H9 (cell line): ENCODE data around the gene GSK3A. TPM values are rescaled to one million over a fixed set of nuclear protein-coding genes. Genes with fewer than 3 reads are reported as not detected.

Experiments used
- DNase-seq: peaks from one replicate; pipeline ENCODE4 v3.0.0-alpha.2; 2017
- H2AFZ ChIP-seq: one replicate; pipeline ENCODE4 v1.6.1; 2013; ENCODE audit warnings: mild to moderate bottlenecking, low read length, control low read depth, moderate library complexity
- H2AK5ac ChIP-seq: 2 replicates; pipeline ENCODE4 v1.6.1; 2013; ENCODE audit warnings: low read length, control low read depth, mixed read lengths; ENCODE audit not compliant: insufficient read length
- H2BK120ac ChIP-seq: one replicate; pipeline ENCODE4 v1.6.1; 2013; ENCODE audit warnings: low read depth, mild to moderate bottlenecking, low read length, control low read depth, inconsistent platforms; ENCODE audit not compliant: poor library complexity, severe bottlenecking
- H2BK12ac ChIP-seq: 2 replicates; pipeline ENCODE4 v1.6.1; 2013; ENCODE audit warnings: low read length, control low read depth, mixed read lengths, low read depth; ENCODE audit not compliant: insufficient read length
- H2BK15ac ChIP-seq: 2 replicates; pipeline ENCODE4 v1.6.1; 2013; ENCODE audit warnings: low read depth, low read length, control low read depth
- H2BK20ac ChIP-seq: one replicate; pipeline ENCODE4 v1.6.1; 2013; ENCODE audit warnings: low read depth, mild to moderate bottlenecking, low read length, control low read depth, inconsistent platforms; ENCODE audit not compliant: poor library complexity, severe bottlenecking
- H2BK5ac ChIP-seq: 2 replicates; pipeline ENCODE4 v1.6.1; 2013; ENCODE audit warnings: low read length, control low read depth, mixed read lengths; ENCODE audit not compliant: insufficient read length
- H3K14ac ChIP-seq: 2 replicates; pipeline ENCODE4 v1.6.1; 2013; ENCODE audit warnings: low read length, control low read depth; ENCODE audit not compliant: insufficient read depth
- H3K18ac ChIP-seq: 2 replicates; pipeline ENCODE4 v1.6.1; 2013; ENCODE audit warnings: low read depth, mild to moderate bottlenecking, mixed read lengths, low read length, control low read depth; ENCODE audit not compliant: insufficient read length
- H3K23ac ChIP-seq: 2 replicates; pipeline ENCODE4 v1.6.1; 2013; ENCODE audit warnings: low read length, control low read depth, mixed read lengths, low read depth; ENCODE audit not compliant: insufficient read length
- H3K23me2 ChIP-seq: 2 replicates; pipeline ENCODE4 v1.6.1; 2013; ENCODE audit warnings: low read depth, mild to moderate bottlenecking, mixed read lengths, low read length, control low read depth; ENCODE audit not compliant: insufficient read length, poor library complexity, severe bottlenecking
- H3K27ac ChIP-seq: 2 replicates; pipeline ENCODE4 v1.5.1; 2013; ENCODE audit warnings: low read length, control low read depth, mixed read lengths, low read depth; ENCODE audit not compliant: insufficient read length
- H3K27me3 ChIP-seq: 2 replicates; pipeline ENCODE4 v1.6.1; 2013; ENCODE audit warnings: low read length, control low read depth, inconsistent platforms; ENCODE audit not compliant: insufficient read depth
- H3K4ac ChIP-seq: 2 replicates; pipeline ENCODE4 v1.6.1; 2013; ENCODE audit warnings: low read depth, mild to moderate bottlenecking, control low read depth, inconsistent platforms, low read length, moderate library complexity
- H3K4me1 ChIP-seq: 2 replicates; pipeline ENCODE4 v1.6.1; 2013; ENCODE audit warnings: low read length, control low read depth, inconsistent platforms; ENCODE audit not compliant: insufficient read depth
- H3K4me2 ChIP-seq: 2 replicates; pipeline ENCODE4 v1.6.1; 2013; ENCODE audit warnings: low read length, control low read depth, mixed read lengths; ENCODE audit not compliant: insufficient read length, insufficient read depth
- H3K56ac ChIP-seq: 2 replicates; pipeline ENCODE4 v1.6.1; 2013; ENCODE audit warnings: low read depth, mild to moderate bottlenecking, mixed read lengths, low read length, control low read depth; ENCODE audit not compliant: insufficient read length
- H3K79me1 ChIP-seq: 2 replicates; pipeline ENCODE4 v1.6.1; 2013; ENCODE audit warnings: low read depth, mild to moderate bottlenecking, moderate library complexity, low read length, control low read depth, inconsistent platforms; ENCODE audit not compliant: insufficient read depth, poor library complexity, severe bottlenecking
- H3K79me2 ChIP-seq: 2 replicates; pipeline ENCODE4 v1.6.1; 2013; ENCODE audit warnings: low read length, control low read depth, inconsistent platforms; ENCODE audit not compliant: insufficient read depth
- H3K9ac ChIP-seq: 2 replicates; pipeline ENCODE4 v1.6.1; 2013; ENCODE audit warnings: low read length, control low read depth, mixed read lengths; ENCODE audit not compliant: insufficient read length; ENCODE audit errors: extremely low read depth
- H3K9me3 ChIP-seq: one replicate; pipeline ENCODE4 v1.6.1; 2013; ENCODE audit warnings: low read depth, low read length, inconsistent platforms; ENCODE audit not compliant: control insufficient read depth
- H3T11ph ChIP-seq: one replicate; pipeline ENCODE4 v1.6.1; 2013; ENCODE audit warnings: mild to moderate bottlenecking, low read length, control low read depth, inconsistent platforms
- H4K20me1 ChIP-seq: one replicate; pipeline ENCODE4 v1.6.1; 2013; ENCODE audit not compliant: control insufficient read depth, insufficient read length, insufficient read depth
- H4K5ac ChIP-seq: 2 replicates; pipeline ENCODE4 v1.6.1; 2013; ENCODE audit warnings: low read depth, mild to moderate bottlenecking, mixed read lengths, low read length, control low read depth; ENCODE audit not compliant: insufficient read length
- H4K8ac ChIP-seq: replicated peaks from 2 replicates; pipeline ENCODE4 v1.6.1; 2013; ENCODE audit warnings: low read length, control low read depth, mixed read lengths, low read depth; ENCODE audit not compliant: insufficient read length
- H4K91ac ChIP-seq: 2 replicates; pipeline ENCODE4 v1.6.1; 2013; ENCODE audit warnings: low read depth, mild to moderate bottlenecking, moderate library complexity, mixed read lengths, low read length, control low read depth; ENCODE audit not compliant: insufficient read length
- H3K27ac Mint-ChIP-seq, 3 experiments: 2 replicates in 2 of 3; 3 replicates in 1 of 3; pipeline ENCODE4 v1.8.0; 2020 to 2021; ENCODE audit warnings: mixed read lengths in 3 of 3, mild to moderate bottlenecking in 1 of 3, moderate library complexity in 1 of 3
- H3K27me3 Mint-ChIP-seq: 2 replicates; pipeline ENCODE4 v1.8.0; 2021; ENCODE audit warnings: low read depth, mild to moderate bottlenecking, moderate library complexity, mixed read lengths
- H3K36me3 Mint-ChIP-seq, 3 experiments: 2 replicates in 2 of 3; 3 replicates in 1 of 3; pipeline ENCODE4 v1.8.0; 2020 to 2021; ENCODE audit warnings: low read depth in 3 of 3, mixed read lengths in 3 of 3; ENCODE audit not compliant: insufficient read depth in 1 of 3
- H3K4me1 Mint-ChIP-seq, 2 experiments: 2 replicates each; pipeline ENCODE4 v1.8.0; 2020; ENCODE audit warnings: mixed read lengths in 2 of 2
- H3K4me3 Mint-ChIP-seq, 2 experiments: 2 replicates in 1 of 2; 3 replicates in 1 of 2; pipeline ENCODE4 v1.8.0; 2020 to 2021; ENCODE audit warnings: mild to moderate bottlenecking in 2 of 2, mixed read lengths in 2 of 2, moderate library complexity in 1 of 2
- H3K9me3 Mint-ChIP-seq, 2 experiments: 2 replicates in 1 of 2; 3 replicates in 1 of 2; pipeline ENCODE4 v1.8.0; 2020; ENCODE audit warnings: mild to moderate bottlenecking in 2 of 2, mixed read lengths in 2 of 2, moderate library complexity in 1 of 2
- WGBS: extraction: QIAGEN DNeasy Blood & Tissue Kit; methylation state at CpG from one replicate; pipeline ENCODE4 v1.1.7; 2013; ENCODE audit warnings: missing lambda C conversion rate, low lambda C conversion rate, mixed read lengths; ENCODE audit not compliant: insufficient read length; ENCODE audit errors: extremely low coverage; 5-methylcytosine and 5-hydroxymethylcytosine counted together
- total RNA-seq: library from RNA; stranded (reverse); gene quantifications from 2 replicates; pipeline ENCODE4 v1.2.1, GENCODE V29; 2021
- TF ChIP-seq, protein P1 (sequence below): fragments of 200-600 bp; sonication (generic); conservative IDR thresholded peaks from 3 replicates; pipeline ENCODE4 v1.8.0; 2021; ENCODE audit warnings: antibody characterized with exemption, mild to moderate bottlenecking

The GSK3A gene
- total RNA-seq, 1 experiment from 2014 or later = 52.4 TPM

DNA sequence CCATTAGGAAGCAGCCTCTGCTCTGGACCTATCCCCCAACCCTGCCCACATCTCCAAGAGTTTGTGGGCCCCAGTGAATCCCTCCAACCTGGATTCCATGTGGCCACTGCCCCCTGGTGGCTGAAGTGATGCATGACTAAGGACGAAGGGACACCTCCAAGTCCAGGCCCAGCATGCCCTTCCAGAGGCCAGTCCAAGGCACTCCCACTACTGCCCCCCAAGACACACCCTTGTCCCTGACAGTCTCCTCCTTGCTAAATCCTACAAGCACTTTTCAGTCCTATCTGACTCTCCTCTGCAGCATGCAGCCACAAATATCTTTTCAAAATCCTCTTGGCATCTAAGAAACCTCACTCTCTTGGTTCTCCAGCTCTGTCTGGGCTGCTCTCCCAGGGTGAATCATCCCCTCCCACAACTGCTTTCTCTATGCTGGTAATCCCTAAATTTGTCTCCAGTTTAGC lies 58.0 kb downstream of the GSK3A start:
- Histone ChIP-seq H3K27ac (no peak overlapping the region), H2BK15ac (no peak overlapping the region), H3K4me1 (no peaks in the 10 kb centered on the region; the same call in 1 of the 2 replicates), H3K79me1 (no peaks in the 10 kb centered on the region), H3K27me3 (peaks cover 4% of the 10 kb centered on the region; the same call in 1 of the 2 replicates), H3K56ac (no peak overlapping the region), H3K79me2 (no peaks in the 10 kb centered on the region; the same call in 1 of the 2 replicates), H3K14ac (no peak overlapping the region), H3K18ac (no peak overlapping the region), H2BK5ac (no peak overlapping the region), H3K4ac (no peak overlapping the region), H2BK120ac (no peak overlapping the region), H3K4me2 (no peak overlapping the region), H4K5ac (no peak overlapping the region), H4K91ac (no peak overlapping the region), H3K23ac (no peak overlapping the region), H3K9ac (no peak overlapping the region), H3T11ph (no peak overlapping the region), H2BK20ac (no peak overlapping the region), H3K23me2 (no peaks in the 10 kb centered on the region), H3K9me3 (no peaks in the 10 kb centered on the region), H2AK5ac (no peak overlapping the region), H4K8ac (no peak overlapping the region), H2BK12ac (no peak overlapping the region), H4K20me1 (no peaks in the 10 kb centered on the region), H2AFZ (no peak overlapping the region)
- Mint-ChIP-seq H3K27me3 (peaks cover 19% of the 10 kb centered on the region), H3K4me1 (peaks cover 10 to 17% of the 10 kb centered on the region in 2 experiments), H3K9me3 (no peaks in the 10 kb centered on the region; a peak in 1 of 5 replicates), H3K27ac (no peak overlapping the region; a peak in 1 of 7 replicates), H3K36me3 (no peaks in the 10 kb centered on the region; a peak in 1 of 7 replicates), H3K4me3 (no peak overlapping the region)
- no CpG with 5 or more reads among the region's 1 CpG for WGBS
- TF ChIP-seq, protein P1, sequence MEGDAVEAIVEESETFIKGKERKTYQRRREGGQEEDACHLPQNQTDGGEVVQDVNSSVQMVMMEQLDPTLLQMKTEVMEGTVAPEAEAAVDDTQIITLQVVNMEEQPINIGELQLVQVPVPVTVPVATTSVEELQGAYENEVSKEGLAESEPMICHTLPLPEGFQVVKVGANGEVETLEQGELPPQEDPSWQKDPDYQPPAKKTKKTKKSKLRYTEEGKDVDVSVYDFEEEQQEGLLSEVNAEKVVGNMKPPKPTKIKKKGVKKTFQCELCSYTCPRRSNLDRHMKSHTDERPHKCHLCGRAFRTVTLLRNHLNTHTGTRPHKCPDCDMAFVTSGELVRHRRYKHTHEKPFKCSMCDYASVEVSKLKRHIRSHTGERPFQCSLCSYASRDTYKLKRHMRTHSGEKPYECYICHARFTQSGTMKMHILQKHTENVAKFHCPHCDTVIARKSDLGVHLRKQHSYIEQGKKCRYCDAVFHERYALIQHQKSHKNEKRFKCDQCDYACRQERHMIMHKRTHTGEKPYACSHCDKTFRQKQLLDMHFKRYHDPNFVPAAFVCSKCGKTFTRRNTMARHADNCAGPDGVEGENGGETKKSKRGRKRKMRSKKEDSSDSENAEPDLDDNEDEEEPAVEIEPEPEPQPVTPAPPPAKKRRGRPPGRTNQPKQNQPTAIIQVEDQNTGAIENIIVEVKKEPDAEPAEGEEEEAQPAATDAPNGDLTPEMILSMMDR = peak; percentile 96
- DNase-seq = peak; percentile 94

Other genes starting within 250 kb of the GSK3A start
- gene ATP1A3, start 248.4 kb downstream of the GSK3A start, total RNA-seq = 11.6 and 12.0 TPM in 2 replicates
- gene GRIK5, start 172.4 kb downstream of the GSK3A start, total RNA-seq = 43.1 and 45.0 TPM in 2 replicates
- 35.6 and 36.3 TPM in 2 replicates for gene ZNF574, start 166.4 kb downstream of the GSK3A start, total RNA-seq
- gene POU2F2, start 110.2 kb downstream of the GSK3A start, total RNA-seq = 2.8 and 2.9 TPM in 2 replicates
- gene DEDD2, start 24.9 kb downstream of the GSK3A start, total RNA-seq = 32.3 and 33.2 TPM in 2 replicates
- gene ZNF526, start 22.3 kb downstream of the GSK3A start, total RNA-seq = 20.5 and 23.4 TPM in 2 replicates
- gene ERF, start 12.5 kb upstream of the GSK3A start, total RNA-seq = 120 and 126 TPM in 2 replicates
- 54.0 and 56.0 TPM in 2 replicates for gene CIC, start 26.6 kb upstream of the GSK3A start, total RNA-seq
- 2.9 and 3.2 TPM in 2 replicates for gene PRR19, start 59.5 kb upstream of the GSK3A start, total RNA-seq
- gene PAFAH1B3, start 60.0 kb upstream of the GSK3A start, total RNA-seq = 109 and 113 TPM in 2 replicates
- 2.8 and 4.5 TPM in 2 replicates for gene TMEM145, start 70.7 kb upstream of the GSK3A start, total RNA-seq
- gene MEGF8, start 83.0 kb upstream of the GSK3A start, total RNA-seq = 28.4 and 28.8 TPM in 2 replicates
- gene CNFN, start 147.7 kb upstream of the GSK3A start, total RNA-seq = 7.1 and 8.8 TPM in 2 replicates
- 5.7 and 6.3 TPM in 2 replicates for gene LIPE, start 184.8 kb upstream of the GSK3A start, total RNA-seq
- gene CXCL17, start 200.3 kb upstream of the GSK3A start, total RNA-seq = not detected in 2 replicates